Kidney epithelial cell (primary cell): Measurements from ENCODE around the gene NARF. TPM values are rescaled to one million over a fixed set of nuclear protein-coding genes. Genes with fewer than 3 reads are reported as not detected.

Experiments
- DNase-seq: peaks from one replicate; pipeline ENCODE4 v3.0.0-alpha.2; 2010; ENCODE audit warnings: low read depth
- H3K27me3 ChIP-seq: 2 replicates; pipeline ENCODE4 v1.6.0; 2011; ENCODE audit warnings: low read length; ENCODE audit not compliant: control insufficient read depth, insufficient read depth
- H3K36me3 ChIP-seq: 2 replicates; pipeline ENCODE4 v1.5.1; 2011; ENCODE audit warnings: low read length; ENCODE audit not compliant: control insufficient read depth, insufficient read depth
- H3K4me3 ChIP-seq: 2 replicates; pipeline ENCODE4 v1.5.1; 2011; ENCODE audit warnings: low read depth, mild to moderate bottlenecking, control low read depth, low read length
- total RNA-seq: library from RNA; depleted of rRNA; stranded (reverse); fragments of >200 nt; gene quantifications from 2 replicates; pipeline ENCODE4 v1.2.3, GENCODE V29; 2015
- TF ChIP-seq, protein P1 (sequence below): IDR thresholded peaks from 2 replicates; pipeline ENCODE4 v1.5.1; 2011; ENCODE audit warnings: mild to moderate bottlenecking, moderate library complexity, low read length, control low read depth, inconsistent platforms; ENCODE audit not compliant: insufficient read depth, poor library complexity, severe bottlenecking

The NARF gene
- total RNA-seq, 1 donor from 2014 or later: 59.9 TPM

DNA sequence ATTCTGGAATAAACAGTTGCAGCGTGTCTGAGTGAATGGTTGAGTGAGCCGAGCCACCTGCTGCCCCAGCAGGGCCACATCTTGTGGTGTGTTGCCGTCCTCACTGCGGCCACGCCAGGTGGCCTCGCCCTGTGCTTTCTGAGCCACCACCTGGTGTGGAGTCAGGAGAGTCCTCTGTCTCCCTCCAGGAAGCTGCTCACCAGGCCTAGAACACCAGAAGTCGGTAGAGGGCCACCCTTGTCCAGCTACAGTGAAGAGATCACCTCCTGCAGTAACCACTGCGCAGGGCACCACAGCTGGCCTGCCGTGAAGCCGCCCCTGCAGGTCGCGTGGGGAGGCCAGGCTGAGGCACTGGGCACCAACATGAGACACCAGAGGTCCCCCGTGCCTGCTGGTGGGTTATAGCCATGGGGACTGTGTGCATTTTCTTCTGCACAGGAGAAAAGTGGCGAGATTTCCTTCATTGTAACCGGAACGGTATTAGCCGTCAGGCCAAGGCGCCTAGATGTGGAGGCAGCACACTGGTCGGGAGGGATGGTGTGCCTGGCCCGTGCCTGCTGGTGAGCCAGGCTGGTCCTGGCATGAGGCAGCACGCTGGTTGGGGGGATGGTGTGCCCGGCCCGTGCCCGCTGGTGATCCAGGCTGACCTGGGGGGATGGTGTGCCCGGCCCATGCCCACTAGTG, 32.1 kb downstream of the NARF start:
- Histone ChIP-seq H3K27me3 (no peaks in the 10 kb centered on the region), H3K4me3 (no peak overlapping the region), H3K36me3 (no peaks in the 10 kb centered on the region)
- TF ChIP-seq, protein P1, sequence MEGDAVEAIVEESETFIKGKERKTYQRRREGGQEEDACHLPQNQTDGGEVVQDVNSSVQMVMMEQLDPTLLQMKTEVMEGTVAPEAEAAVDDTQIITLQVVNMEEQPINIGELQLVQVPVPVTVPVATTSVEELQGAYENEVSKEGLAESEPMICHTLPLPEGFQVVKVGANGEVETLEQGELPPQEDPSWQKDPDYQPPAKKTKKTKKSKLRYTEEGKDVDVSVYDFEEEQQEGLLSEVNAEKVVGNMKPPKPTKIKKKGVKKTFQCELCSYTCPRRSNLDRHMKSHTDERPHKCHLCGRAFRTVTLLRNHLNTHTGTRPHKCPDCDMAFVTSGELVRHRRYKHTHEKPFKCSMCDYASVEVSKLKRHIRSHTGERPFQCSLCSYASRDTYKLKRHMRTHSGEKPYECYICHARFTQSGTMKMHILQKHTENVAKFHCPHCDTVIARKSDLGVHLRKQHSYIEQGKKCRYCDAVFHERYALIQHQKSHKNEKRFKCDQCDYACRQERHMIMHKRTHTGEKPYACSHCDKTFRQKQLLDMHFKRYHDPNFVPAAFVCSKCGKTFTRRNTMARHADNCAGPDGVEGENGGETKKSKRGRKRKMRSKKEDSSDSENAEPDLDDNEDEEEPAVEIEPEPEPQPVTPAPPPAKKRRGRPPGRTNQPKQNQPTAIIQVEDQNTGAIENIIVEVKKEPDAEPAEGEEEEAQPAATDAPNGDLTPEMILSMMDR: no peak
- no peak for DNase-seq

DNA sequence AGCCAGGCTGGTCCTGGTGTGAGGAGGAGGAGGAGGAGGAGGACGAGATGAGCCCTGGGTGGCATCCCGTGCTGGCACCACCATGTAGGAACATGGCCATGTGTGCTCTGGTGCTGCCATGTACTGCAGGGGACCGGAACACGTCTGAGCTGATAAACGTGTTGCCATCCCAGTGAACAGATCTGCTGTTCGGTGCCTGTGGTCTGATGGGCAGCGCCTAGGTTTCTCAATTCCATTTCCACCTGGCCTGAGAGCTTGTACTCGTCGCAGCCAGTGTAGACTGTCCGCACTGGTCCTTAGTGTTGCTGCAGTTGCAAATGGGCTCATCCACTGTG, 32.6 kb downstream of the NARF start:
- TF ChIP-seq, protein P1: no peak
- Histone ChIP-seq H3K4me3 (no peak overlapping the region), H3K27me3 (no peaks in the 10 kb centered on the region), H3K36me3 (no peaks in the 10 kb centered on the region)
- no peak for DNase-seq

- Histone ChIP-seq H3K4me3 (no peak overlapping the region), H3K36me3 (no peaks in the 10 kb centered on the region), H3K27me3 (no peaks in the 10 kb centered on the region)
- DNase-seq: no peak
- TF ChIP-seq, protein P1: no peak
Observed at GRCh38 chr17:82491533-82491932, 33.0 kb downstream of the NARF start.

- DNase-seq: no peak
- Histone ChIP-seq H3K36me3 (no peaks in the 10 kb centered on the region), H3K27me3 (no peaks in the 10 kb centered on the region), H3K4me3 (no peak overlapping the region)
- TF ChIP-seq, protein P1: no peak
Observed at GRCh38 chr17:82492643-82493225, 34.2 kb downstream of the NARF start.

GRCh38 chr17:82493226-82493781, 34.8 kb downstream of the NARF start:
- H3K27me3 ChIP-seq: no peaks in the 10 kb centered on the region
- DNase-seq: no peak
- no peak overlapping the region for H3K4me3 ChIP-seq
- H3K36me3 ChIP-seq: no peaks in the 10 kb centered on the region
- TF ChIP-seq, protein P1: no peak
